Activated CD4-positive, CD25-positive, alpha-beta regulatory T cell (primary cell): ENCODE measurements around the gene TMEM179.

Source experiments
- DNase-seq, 4 experiments: peaks; one replicate each; lab custom pipeline; 2025; lab: John Stamatoyannopoulos, UW

TMEM179 gene

GRCh38 chr14:104544362-104544961 lies 60.1 kb downstream of the TMEM179 start:
- no peak for DNase-seq

GRCh38 chr14:104542871-104543830 lies 61.4 kb downstream of the TMEM179 start:
- no peak for DNase-seq

GRCh38 chr14:104541905-104542465 lies 62.6 kb downstream of the TMEM179 start:
- no peak for DNase-seq
